ENCODE results near the gene CERS5. TPM values are rescaled to one million over a fixed set of nuclear protein-coding genes. Genes with fewer than 3 reads are reported as not detected.

The CERS5 gene
- total RNA-seq, 4 donors from 2014 or later, result 13.0 to 27.5 (median 21.2) TPM

GRCh38 chr12:50185301-50185895 is 18.2 kb upstream of the CERS5 start:
- Histone ChIP-seq H3K27ac (peak overlapping the region; percentile 48 to 67 (median 63)), H3K4me3 (no peak overlapping the region), H3K36me3 (peaks cover 3 to 32% (median 16%) of the 10 kb centered on the region in 3 donors), H3K4me1 (peaks cover 11 to 54% (median 39%) of the 10 kb centered on the region in 3 donors), H3K27me3 (no peaks in the 10 kb centered on the region), H3K9me3 (no peaks in the 10 kb centered on the region)
- intact Hi-C loops (cut with DNase I), result no loop called here
- 40 to 48% methylated on average over 4 of the region's 4 CpGs for WGBS, 2 donors
- TF ChIP-seq, protein P1, sequence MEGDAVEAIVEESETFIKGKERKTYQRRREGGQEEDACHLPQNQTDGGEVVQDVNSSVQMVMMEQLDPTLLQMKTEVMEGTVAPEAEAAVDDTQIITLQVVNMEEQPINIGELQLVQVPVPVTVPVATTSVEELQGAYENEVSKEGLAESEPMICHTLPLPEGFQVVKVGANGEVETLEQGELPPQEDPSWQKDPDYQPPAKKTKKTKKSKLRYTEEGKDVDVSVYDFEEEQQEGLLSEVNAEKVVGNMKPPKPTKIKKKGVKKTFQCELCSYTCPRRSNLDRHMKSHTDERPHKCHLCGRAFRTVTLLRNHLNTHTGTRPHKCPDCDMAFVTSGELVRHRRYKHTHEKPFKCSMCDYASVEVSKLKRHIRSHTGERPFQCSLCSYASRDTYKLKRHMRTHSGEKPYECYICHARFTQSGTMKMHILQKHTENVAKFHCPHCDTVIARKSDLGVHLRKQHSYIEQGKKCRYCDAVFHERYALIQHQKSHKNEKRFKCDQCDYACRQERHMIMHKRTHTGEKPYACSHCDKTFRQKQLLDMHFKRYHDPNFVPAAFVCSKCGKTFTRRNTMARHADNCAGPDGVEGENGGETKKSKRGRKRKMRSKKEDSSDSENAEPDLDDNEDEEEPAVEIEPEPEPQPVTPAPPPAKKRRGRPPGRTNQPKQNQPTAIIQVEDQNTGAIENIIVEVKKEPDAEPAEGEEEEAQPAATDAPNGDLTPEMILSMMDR (IDR thresholded peaks at IDR 0.05), result no peak
- no peak for TF ChIP-seq POLR2A (IDR thresholded peaks at IDR 0.05)
- no peak for DNase-seq

DNA sequence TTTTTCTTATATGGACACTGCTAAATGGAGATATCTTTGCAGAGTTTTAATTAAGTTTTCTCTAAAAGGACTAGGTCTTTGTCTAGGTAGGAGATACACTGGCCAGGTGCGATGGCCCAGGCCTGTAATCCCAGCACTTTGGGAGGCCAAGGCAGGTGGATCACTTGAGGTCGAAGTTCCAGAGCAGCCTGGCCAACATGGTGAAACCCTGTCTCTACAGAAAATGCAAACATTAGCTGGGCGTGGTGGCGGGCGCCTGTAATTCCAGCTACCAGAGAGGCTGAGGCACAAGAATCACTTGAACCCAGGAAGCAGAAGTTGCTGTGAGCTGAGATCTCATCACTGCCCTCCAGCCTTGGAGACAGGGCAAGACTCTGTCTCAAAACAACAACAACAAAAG is 17.1 kb upstream of the CERS5 start:
- WGBS, 2 donors, result 83 to 100% methylated on average over 1 to 5 of the region's 5 CpGs
- no peak for TF ChIP-seq POLR2A (IDR thresholded peaks at IDR 0.05)
- TF ChIP-seq, protein P1 (IDR thresholded peaks at IDR 0.05), result no peak
- intact Hi-C loops (cut with DNase I), result no loop called here
- Histone ChIP-seq H3K4me3 (no peak overlapping the region), H3K4me1 (peaks cover 11 to 47% (median 39%) of the 10 kb centered on the region in 3 donors), H3K27ac (peak overlapping the region in 2 of 4 donors; percentile 6 to 9), H3K27me3 (no peaks in the 10 kb centered on the region), H3K36me3 (peaks cover 10 to 35% (median 26%) of the 10 kb centered on the region in 3 donors), H3K9me3 (no peaks in the 10 kb centered on the region)
- DNase-seq, result no peak

- Histone ChIP-seq H3K27me3 (no peaks in the 10 kb centered on the region), H3K9me3 (no peaks in the 10 kb centered on the region), H3K4me1 (peaks cover 6 to 29% (median 24%) of the 10 kb centered on the region in 3 donors), H3K27ac (peak overlapping the region in 2 of 4 donors; percentile 10 to 13), H3K36me3 (peaks cover 10 to 53% (median 33%) of the 10 kb centered on the region in 3 donors), H3K4me3 (no peak overlapping the region)
- TF ChIP-seq POLR2A (IDR thresholded peaks at IDR 0.05), result no peak
- TF ChIP-seq, protein P1 (IDR thresholded peaks at IDR 0.05), result peak in 2 of 6 experiments; percentile 18 to 38
- no peak for DNase-seq
- intact Hi-C loops (cut with DNase I), result no loop called here
Observed at GRCh38 chr12:50182461-50182860, 15.3 kb upstream of the CERS5 start.

DNA sequence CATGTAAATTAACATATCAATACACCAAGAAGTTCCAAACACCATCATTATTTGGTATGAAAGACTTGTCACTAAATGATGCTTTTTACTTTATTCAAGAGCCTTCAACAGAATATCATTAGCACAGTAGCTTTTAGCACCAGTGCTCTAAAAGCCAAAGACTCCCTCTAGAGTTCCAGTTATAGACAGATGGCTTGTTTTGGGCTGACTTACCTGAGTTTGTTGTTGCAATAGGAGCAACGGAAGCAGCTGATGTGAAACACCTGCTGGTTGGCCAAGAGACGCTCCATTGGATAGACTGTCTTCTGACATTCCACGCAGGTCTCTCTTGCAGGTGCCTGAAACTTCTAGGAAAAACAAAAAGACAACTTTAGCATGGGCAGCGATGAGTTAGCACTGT is 14.5 kb upstream of the CERS5 start:
- Histone ChIP-seq H3K36me3 (peaks cover 10 to 60% (median 40%) of the 10 kb centered on the region in 3 donors), H3K4me3 (no peak overlapping the region), H3K27me3 (no peaks in the 10 kb centered on the region), H3K27ac (peak overlapping the region in 1 of 4 donors; percentile 13), H3K9me3 (no peaks in the 10 kb centered on the region), H3K4me1 (peaks cover 6 to 21% (median 17%) of the 10 kb centered on the region in 3 donors)
- no peak for DNase-seq
- intact Hi-C loops (cut with DNase I), result no loop called here
- TF ChIP-seq, protein P1 (IDR thresholded peaks at IDR 0.05), result no peak
- no peak for TF ChIP-seq POLR2A (IDR thresholded peaks at IDR 0.05)
- WGBS, 2 donors, result 80 to 95% methylated on average over 4 of the region's 4 CpGs

GRCh38 chr12:50175716-50176026 is 8.5 kb upstream of the CERS5 start:
- Histone ChIP-seq H3K27me3 (no peaks in the 10 kb centered on the region), H3K9me3 (no peaks in the 10 kb centered on the region), H3K36me3 (peaks cover 9 to 49% (median 26%) of the 10 kb centered on the region in 3 donors), H3K27ac (no peak overlapping the region), H3K4me1 (no peaks in the 10 kb centered on the region), H3K4me3 (no peak overlapping the region)
- intact Hi-C loops (cut with DNase I), result loop anchor here (10.0 kb wide), 1 partner anchor 91 kb away; the partner anchor contains the start of gene SMARCD1
- WGBS, 2 donors, result 17 to 19% methylated on average over 1 of the region's 1 CpG
- no peak for DNase-seq
- no peak for TF ChIP-seq POLR2A (IDR thresholded peaks at IDR 0.05)
- TF ChIP-seq, protein P1 (IDR thresholded peaks at IDR 0.05), result no peak

Data from esophagus squamous epithelium (tissue), 5 donors.